ENCODE results near the gene NCAPD3.

DNA sequence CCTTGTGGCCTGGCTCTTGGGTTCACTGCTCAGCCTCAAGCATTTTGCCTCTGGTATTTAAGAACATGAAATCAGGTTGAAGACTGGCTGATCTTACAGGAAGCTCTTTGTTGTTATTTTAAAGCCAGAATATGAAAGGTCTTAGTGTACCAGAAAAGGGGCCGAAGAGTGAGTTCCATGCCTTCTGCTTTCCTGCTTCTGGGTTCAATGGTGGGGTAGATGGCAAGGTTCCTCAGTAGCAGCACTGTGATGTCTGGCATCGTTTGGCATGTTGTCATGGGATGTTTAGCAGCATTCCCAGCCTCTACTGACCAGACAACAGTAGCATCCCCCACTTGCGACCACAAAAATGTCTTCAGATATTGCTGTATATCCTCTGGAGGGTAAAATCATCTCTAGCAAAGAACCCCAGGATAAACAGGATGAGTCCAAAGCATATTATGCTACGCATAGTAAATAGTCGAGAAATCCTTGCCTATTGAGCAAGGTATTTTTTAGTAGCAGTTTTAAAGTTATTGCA lies 3.1 kb upstream of the NCAPD3 start:
- TF ChIP-seq, protein P1, sequence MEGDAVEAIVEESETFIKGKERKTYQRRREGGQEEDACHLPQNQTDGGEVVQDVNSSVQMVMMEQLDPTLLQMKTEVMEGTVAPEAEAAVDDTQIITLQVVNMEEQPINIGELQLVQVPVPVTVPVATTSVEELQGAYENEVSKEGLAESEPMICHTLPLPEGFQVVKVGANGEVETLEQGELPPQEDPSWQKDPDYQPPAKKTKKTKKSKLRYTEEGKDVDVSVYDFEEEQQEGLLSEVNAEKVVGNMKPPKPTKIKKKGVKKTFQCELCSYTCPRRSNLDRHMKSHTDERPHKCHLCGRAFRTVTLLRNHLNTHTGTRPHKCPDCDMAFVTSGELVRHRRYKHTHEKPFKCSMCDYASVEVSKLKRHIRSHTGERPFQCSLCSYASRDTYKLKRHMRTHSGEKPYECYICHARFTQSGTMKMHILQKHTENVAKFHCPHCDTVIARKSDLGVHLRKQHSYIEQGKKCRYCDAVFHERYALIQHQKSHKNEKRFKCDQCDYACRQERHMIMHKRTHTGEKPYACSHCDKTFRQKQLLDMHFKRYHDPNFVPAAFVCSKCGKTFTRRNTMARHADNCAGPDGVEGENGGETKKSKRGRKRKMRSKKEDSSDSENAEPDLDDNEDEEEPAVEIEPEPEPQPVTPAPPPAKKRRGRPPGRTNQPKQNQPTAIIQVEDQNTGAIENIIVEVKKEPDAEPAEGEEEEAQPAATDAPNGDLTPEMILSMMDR (conservative IDR thresholded peaks at IDR 0.05 in 1 of 2, IDR thresholded peaks at IDR 0.05 in 1 of 2; ENCODE audit: low read depth in 1 of 2, low read length in 2 of 2) = no peak
- TF ChIP-seq EZH2 (IDR thresholded peaks at IDR 0.05; ENCODE audit: low read length, missing control alignments) = no peak

All from fibroblast of lung (primary cell).